Activated CD8-positive, alpha-beta memory T cell treated with anti-CD3 and anti-CD28 coated beads for 36 hours (primary cell): ENCODE results near the gene FAM193A. TPM values are rescaled to one million over a fixed set of nuclear protein-coding genes. Genes with fewer than 3 reads are reported as not detected.
"Not testable (repeated sequence)": the region's sequence is repeated elsewhere in the genome, so short reads cannot be mapped to it uniquely, and the experiment has no call there.

Experiments used
- CTCF ChIA-PET: fragments of 350-600 bp; sonication (Branson Sonifier 250); formaldehyde crosslinking; loops from one replicate; lab custom pipeline; 2021; ENCODE audit warnings: antibody characterized with exemption; lab: Charles Lee
- POLR2A ChIA-PET: fragments of 350-600 bp; sonication (Branson Sonifier 250); formaldehyde crosslinking; loops from one replicate; lab custom pipeline; 2021; ENCODE audit warnings: antibody characterized with exemption; lab: Charles Lee
- total RNA-seq, 2 experiments: library from RNA; stranded (reverse); gene quantifications; one replicate each; pipeline ENCODE4 v1.2.3, GENCODE V29; 2021

Gene FAM193A
- total RNA-seq, 2 experiments from 2014 or later, result 21.1 to 21.4 TPM

- ChIA-PET CTCF (interaction anchor here (1.1 kb wide), 1 partner anchor 19 kb away, joined by 3 read pairs; no protein-coding TSS in a partner anchor), POLR2A (no interaction called here)
These were observed 25.8 kb upstream of the FAM193A start for GRCh38 chr4:2510351-2511259.

GRCh38 chr4:2511645-2512131 lies 24.8 kb upstream of the FAM193A start:
- ChIA-PET CTCF (interaction anchor here (1.1 kb wide), 1 partner anchor 20 kb away, joined by 3 read pairs; no protein-coding TSS in a partner anchor), POLR2A (no interaction called here)

GRCh38 chr4:2512396-2513135 lies 23.9 kb upstream of the FAM193A start:
- CTCF ChIA-PET, result no interaction called here
- POLR2A ChIA-PET, result no interaction called here

GRCh38 chr4:2514193-2514592 lies 22.3 kb upstream of the FAM193A start:
- POLR2A ChIA-PET, CTCF ChIA-PET: not testable (repeated sequence)

- CTCF ChIA-PET, POLR2A ChIA-PET: not testable (repeated sequence)
These were observed 21.5 kb upstream of the FAM193A start for GRCh38 chr4:2514944-2515343.

- CTCF ChIA-PET, result interaction anchor here (0.6 kb wide), 1 partner anchor 324 kb away, joined by 4 read pairs; no protein-coding TSS in a partner anchor
- POLR2A ChIA-PET, result no interaction called here
These were observed 20.5 kb upstream of the FAM193A start for GRCh38 chr4:2515830-2516550.

GRCh38 chr4:2516635-2517034 lies 19.8 kb upstream of the FAM193A start:
- CTCF ChIA-PET, result interaction anchor here (0.6 kb wide), 1 partner anchor 323 kb away, joined by 4 read pairs; no protein-coding TSS in a partner anchor
- POLR2A ChIA-PET, result no interaction called here

GRCh38 chr4:2526559-2526958 lies 9.9 kb upstream of the FAM193A start:
- POLR2A ChIA-PET, result interaction anchor here (0.6 to 0.7 kb wide), 2 partner anchors 9 to 10 kb away, joined by 3 read pairs; no protein-coding TSS in a partner anchor
- CTCF ChIA-PET, result no interaction called here

- POLR2A ChIA-PET, result interaction anchor here (0.6 to 4.0 kb wide), 5 partner anchors 8 to 78 kb away, joined by 3 to 25 read pairs (median 5); partner anchors contain the start of gene RNF4
- CTCF ChIA-PET, result interaction anchor here (1.3 kb wide), 1 partner anchor 50 kb away, joined by 3 read pairs; no protein-coding TSS in a partner anchor
These were observed 1.5 kb upstream of the FAM193A start for GRCh38 chr4:2534904-2535375.

GRCh38 chr4:2535376-2536192 lies 863 bp upstream of the FAM193A start:
- CTCF ChIA-PET, result interaction anchor here (0.6 to 1.3 kb wide), 2 partner anchors 50 to 399 kb away, joined by 3 read pairs; no protein-coding TSS in a partner anchor
- POLR2A ChIA-PET, result interaction anchor here (0.6 to 4.0 kb wide), 9 partner anchors 9 to 210 kb away, joined by 3 to 25 read pairs (median 5); partner anchors contain the start of gene RNF4

- CTCF ChIA-PET, result no interaction called here
These were observed 774 bp downstream of the FAM193A start for GRCh38 chr4:2537011-2537830.

GRCh38 chr4:2543580-2544191 lies 7.2 kb downstream of the FAM193A start:
- POLR2A ChIA-PET, CTCF ChIA-PET: not testable (repeated sequence)

More at GRCh38 chr4:2537011-2537830, 774 bp downstream of the FAM193A start:
- POLR2A ChIA-PET, result interaction anchor here (0.7 to 4.0 kb wide), 2 partner anchors 33 to 68 kb away, joined by 6 to 25 read pairs; partner anchors contain the start of gene RNF4

GRCh38 chr4:2545321-2546013 lies 9.0 kb downstream of the FAM193A start:
- CTCF ChIA-PET, result no interaction called here
- POLR2A ChIA-PET, result no interaction called here

GRCh38 chr4:2546286-2546823 lies 9.9 kb downstream of the FAM193A start:
- ChIA-PET CTCF (no interaction called here), POLR2A (interaction anchor here (0.6 kb wide), 2 partner anchors 12 to 117 kb away, joined by 3 read pairs; no protein-coding TSS in a partner anchor)

- CTCF ChIA-PET, result not testable (repeated sequence)
- POLR2A ChIA-PET, result interaction anchor here (0.6 kb wide), 1 partner anchor 18 kb away, joined by 12 read pairs; no protein-coding TSS in a partner anchor
These were observed 10.7 kb downstream of the FAM193A start for GRCh38 chr4:2546961-2547691.
